Gastrocnemius medialis (tissue), 4 donors: ENCODE measurements around the gene PLA2G4F.

Source experiments
- POLR2A ChIP-seq, 2 donors: fragments of 450-650 bp; IDR thresholded peaks; one replicate each; pipeline ENCODE4 v1.6.1; 2017; ENCODE audit warnings: antibody characterized with exemption in 2 of 2, mild to moderate bottlenecking in 2 of 2, moderate library complexity in 2 of 2
- TF ChIP-seq, protein P1 (sequence below), 5 experiments: fragments of 450-650 bp in 3 of 5; fragments of 200-600 bp in 2 of 5; sonication (generic) in 2 of 5; IDR thresholded peaks in 4 of 5; conservative IDR thresholded peaks in 1 of 5; 1 replicate in 4 of 5; 2 replicates in 1 of 5; pipeline ENCODE4 v1.5.1; 2016 to 2019; ENCODE audit warnings: antibody characterized with exemption in 5 of 5, mild to moderate bottlenecking in 3 of 5, moderate library complexity in 3 of 5

DNA sequence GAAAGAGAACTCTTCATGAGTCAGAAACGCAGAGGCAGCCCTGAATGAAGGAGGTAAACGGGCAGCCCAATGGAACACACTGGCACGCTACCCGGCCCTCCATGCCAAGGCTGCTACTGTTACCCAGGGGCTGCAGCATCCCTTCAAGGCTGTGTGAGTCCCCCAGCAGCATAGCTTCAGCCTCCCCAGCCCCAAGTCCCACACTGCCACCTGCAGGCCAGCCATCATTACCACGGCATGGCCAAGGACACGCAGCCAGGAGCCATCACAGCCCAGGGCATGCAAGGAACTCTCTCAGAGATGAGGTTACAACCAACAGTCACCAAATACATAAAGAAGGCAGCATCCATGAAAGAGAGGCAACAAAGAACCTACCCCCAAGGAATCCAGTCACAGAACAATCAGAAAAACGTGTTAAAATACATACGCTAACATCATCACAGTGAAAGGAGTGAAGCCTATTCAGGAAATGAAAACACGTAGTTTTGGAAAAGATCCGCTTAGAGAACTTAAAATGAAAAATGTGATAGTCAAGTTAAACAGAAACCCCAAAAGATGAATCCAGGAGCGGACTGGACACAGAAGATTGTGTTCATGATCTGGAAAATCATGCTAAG is 22.4 kb downstream of the PLA2G4F start:
- TF ChIP-seq, protein P1, sequence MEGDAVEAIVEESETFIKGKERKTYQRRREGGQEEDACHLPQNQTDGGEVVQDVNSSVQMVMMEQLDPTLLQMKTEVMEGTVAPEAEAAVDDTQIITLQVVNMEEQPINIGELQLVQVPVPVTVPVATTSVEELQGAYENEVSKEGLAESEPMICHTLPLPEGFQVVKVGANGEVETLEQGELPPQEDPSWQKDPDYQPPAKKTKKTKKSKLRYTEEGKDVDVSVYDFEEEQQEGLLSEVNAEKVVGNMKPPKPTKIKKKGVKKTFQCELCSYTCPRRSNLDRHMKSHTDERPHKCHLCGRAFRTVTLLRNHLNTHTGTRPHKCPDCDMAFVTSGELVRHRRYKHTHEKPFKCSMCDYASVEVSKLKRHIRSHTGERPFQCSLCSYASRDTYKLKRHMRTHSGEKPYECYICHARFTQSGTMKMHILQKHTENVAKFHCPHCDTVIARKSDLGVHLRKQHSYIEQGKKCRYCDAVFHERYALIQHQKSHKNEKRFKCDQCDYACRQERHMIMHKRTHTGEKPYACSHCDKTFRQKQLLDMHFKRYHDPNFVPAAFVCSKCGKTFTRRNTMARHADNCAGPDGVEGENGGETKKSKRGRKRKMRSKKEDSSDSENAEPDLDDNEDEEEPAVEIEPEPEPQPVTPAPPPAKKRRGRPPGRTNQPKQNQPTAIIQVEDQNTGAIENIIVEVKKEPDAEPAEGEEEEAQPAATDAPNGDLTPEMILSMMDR (IDR thresholded peaks at IDR 0.05 in 4 of 5, conservative IDR thresholded peaks at IDR 0.05 in 1 of 5) = peak in 3 of 5 experiments; percentile 51 to 68 (median 57)
- no peak for TF ChIP-seq POLR2A (IDR thresholded peaks at IDR 0.05)
